Stimulated activated CD4-positive, alpha-beta T cell treated with anti-CD3 and anti-CD28 coated beads, Interleukin-4, amount 100 ng/mL, for 1 hour (primary cell): ENCODE data around the gene FAM83F.

ENCODE experiments used
- DNase-seq: peaks from one replicate; pipeline ENCODE4 v3.0.0-alpha.2; 2020

Gene FAM83F

DNA sequence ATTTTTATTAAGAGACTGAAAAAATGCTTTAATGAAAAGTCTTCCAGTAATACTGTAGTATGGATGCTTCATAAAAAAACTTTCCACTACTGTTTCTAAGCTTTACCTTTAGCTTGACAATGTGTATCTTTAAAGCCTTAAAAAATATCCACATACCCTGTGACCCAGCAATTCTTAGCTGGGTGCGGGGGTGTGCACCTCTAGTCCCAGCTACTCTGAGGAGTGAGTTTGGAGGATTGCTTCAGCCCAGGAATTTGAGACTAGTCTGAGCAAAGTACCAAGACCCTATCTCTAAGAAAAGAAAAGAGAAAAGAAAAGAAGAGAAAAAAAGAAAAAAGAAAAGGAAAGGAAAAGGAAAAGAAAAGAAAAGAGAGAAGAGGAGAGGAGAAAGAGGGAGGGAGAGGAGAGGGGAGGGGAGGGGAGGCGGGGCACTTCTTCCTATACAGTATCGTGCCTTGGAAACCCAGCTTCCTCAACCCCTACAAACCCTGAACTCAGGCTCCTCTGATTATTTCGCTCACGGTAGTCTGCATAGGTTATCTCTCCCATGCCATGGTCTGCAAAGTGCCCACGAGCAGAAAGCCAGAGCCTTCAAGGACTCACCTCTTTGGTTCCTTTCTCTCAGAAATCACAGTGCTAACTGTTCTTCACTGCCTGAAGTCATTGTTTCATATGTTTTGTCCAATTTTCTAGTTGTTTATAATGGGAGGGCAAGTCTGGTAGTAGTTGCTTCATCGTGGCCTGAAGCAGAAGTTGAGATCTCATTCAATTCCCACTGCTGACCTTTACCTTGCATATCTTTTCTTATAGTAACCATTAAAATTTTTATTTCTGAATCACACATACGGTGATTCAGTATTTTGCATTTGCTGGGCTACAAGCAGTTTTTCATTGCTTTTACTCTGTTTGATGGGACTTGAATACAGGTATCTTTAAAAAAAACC is 82.2 kb downstream of the FAM83F start:
- DNase-seq = no peak

DNA sequence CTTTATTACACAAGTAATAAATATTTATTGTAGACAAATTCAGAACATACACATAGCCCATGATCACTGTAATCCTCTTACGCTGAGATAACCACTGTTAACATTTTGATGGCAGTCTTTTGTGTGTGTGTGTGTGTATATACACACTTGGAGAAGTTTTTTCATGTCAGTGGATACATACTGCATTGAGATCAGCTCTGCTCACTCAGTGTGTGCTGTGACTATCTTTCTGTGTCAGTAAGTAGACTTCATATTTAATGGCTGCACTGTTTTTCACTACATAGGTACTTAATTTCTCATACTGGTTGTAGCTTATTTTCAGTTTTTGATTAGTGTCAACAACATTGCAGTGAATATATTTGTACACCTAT is 82.9 kb downstream of the FAM83F start:
- no peak for DNase-seq

GRCh38 chr22:40081662-40082061 is 86.9 kb downstream of the FAM83F start:
- DNase-seq = no peak

DNA sequence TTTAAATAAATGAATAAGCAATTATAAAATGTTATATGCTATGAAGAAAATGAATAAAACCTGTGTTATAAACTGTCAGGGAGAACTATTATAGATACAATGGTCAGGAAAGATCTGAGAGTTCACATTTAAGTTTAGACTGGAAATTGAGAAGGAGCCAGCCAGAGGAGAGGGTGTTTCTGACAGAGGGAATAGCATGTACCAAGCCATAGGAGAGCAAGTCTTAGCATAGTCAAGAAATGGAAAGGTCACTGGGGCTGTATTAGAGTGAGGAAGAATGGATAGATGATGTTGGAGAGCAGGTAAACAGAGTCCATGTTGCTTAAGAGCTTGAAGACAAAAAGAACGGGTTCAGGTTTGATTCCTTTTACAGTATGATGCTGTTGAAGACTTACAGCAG is 87.4 kb downstream of the FAM83F start:
- DNase-seq = no peak

- DNase-seq = no peak
Observed at GRCh38 chr22:40083794-40084193, 89.0 kb downstream of the FAM83F start.

GRCh38 chr22:40084246-40084645 is 89.5 kb downstream of the FAM83F start:
- DNase-seq = no peak

DNA sequence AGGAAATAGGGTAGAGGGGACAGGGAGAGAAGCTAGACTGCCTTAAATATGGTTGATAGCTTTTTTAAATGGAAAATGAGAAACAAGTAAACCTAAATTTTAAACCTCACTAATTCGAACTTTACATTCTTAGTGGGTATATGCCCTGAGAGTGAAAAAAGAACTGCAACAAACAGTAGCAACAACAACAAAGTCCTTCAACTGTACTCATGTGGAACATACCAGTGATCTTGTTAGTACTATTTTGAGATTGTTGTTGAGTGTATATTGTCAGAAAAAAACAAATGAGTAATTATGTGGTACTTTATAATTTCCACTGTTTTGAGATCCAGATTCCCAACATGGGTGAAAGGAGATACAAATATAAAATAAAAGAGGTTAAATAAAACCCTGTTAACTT is 94.1 kb downstream of the FAM83F start:
- DNase-seq = no peak
